Sigmoid colon (tissue), 7 donors: ENCODE measurements around the gene DEDD. TPM values are rescaled to one million over a fixed set of nuclear protein-coding genes. Genes with fewer than 3 reads are reported as not detected.

ENCODE experiments used
- DNase-seq: peaks from one replicate; pipeline ENCODE4 v3.0.0-alpha.2; 2019
- H3K27ac ChIP-seq, 4 donors: fragments of 200-600 bp; sonication (generic); one replicate each; pipeline ENCODE4 v1.5.1; 2016 to 2019; ENCODE audit warnings: mild to moderate bottlenecking in 1 of 4
- H3K27me3 ChIP-seq, 3 donors: fragments of 200-600 bp; sonication (generic); one replicate each; pipeline ENCODE4 v1.5.1; 2019; ENCODE audit warnings: mild to moderate bottlenecking in 1 of 3
- H3K36me3 ChIP-seq, 4 donors: fragments of 200-600 bp; sonication (generic); one replicate each; pipeline ENCODE4 v1.5.1; 2016 to 2019
- H3K4me1 ChIP-seq, 4 donors: fragments of 200-600 bp; sonication (generic); one replicate each; pipeline ENCODE4 v1.5.1; 2017 to 2019
- H3K4me3 ChIP-seq, 4 donors: fragments of 200-600 bp; sonication (generic); one replicate each; pipeline ENCODE4 v1.5.1; 2017 to 2019; ENCODE audit warnings: mild to moderate bottlenecking in 2 of 4, moderate library complexity in 1 of 4
- H3K9me3 ChIP-seq, 4 donors: fragments of 200-600 bp in 3 of 4; sonication (generic) in 3 of 4; one replicate each; pipeline versions ENCODE4 v1.5.1 to v1.6.1; 2013 to 2019
- EP300 ChIP-seq, 4 donors: sonication (generic); formaldehyde crosslinking; IDR thresholded peaks; one replicate each; pipeline ENCODE4 v1.6.1; 2017; ENCODE audit warnings: antibody characterized with exemption in 4 of 4
- POLR2A ChIP-seq, 2 donors: fragments of 450-650 bp; IDR thresholded peaks; one replicate each; pipeline ENCODE4 v1.6.1; 2016; ENCODE audit warnings: antibody characterized with exemption in 2 of 2, mild to moderate bottlenecking in 2 of 2, moderate library complexity in 2 of 2
- POLR2AphosphoS5 ChIP-seq, 4 donors: sonication (generic); formaldehyde crosslinking; IDR thresholded peaks; one replicate each; pipeline ENCODE4 v1.6.1; 2017; ENCODE audit warnings: antibody characterized with exemption in 4 of 4
- WGBS, 2 donors: extraction: QIAGEN DNeasy Blood & Tissue Kit; methylation state at CpG; one replicate each; pipeline ENCODE4 v1.1.7; 2013; 5-methylcytosine and 5-hydroxymethylcytosine counted together
- intact Hi-C: fragments of 100-400 bp; cut with DNase I; formaldehyde crosslinking; loops from one replicate; pipeline ENCODE4 v1.15.1; 2023
- polyA plus RNA-seq, 3 donors: library from polyadenylated mRNA; stranded (reverse); fragments of 200-250 nt; gene quantifications; one replicate each; pipeline ENCODE4 v1.2.3, GENCODE V29; 2013
- total RNA-seq, 4 donors: library from RNA; depleted of rRNA; stranded (reverse); fragments of >200 nt; gene quantifications; one replicate each; pipeline ENCODE4 v1.1.0, GENCODE V29; 2016
- TF ChIP-seq, protein P1 (sequence below), 4 experiments: fragments of 450-650 bp in 3 of 4; fragments of 200-600 bp in 1 of 4; IDR thresholded peaks; one replicate each; pipeline ENCODE4 v1.5.1; 2016 to 2019; ENCODE audit warnings: antibody characterized with exemption in 4 of 4, mild to moderate bottlenecking in 3 of 4, moderate library complexity in 2 of 4
- donor health status: healthy with polysubstance abuse.
- donor health status: Bipolar disorder and iron deficiency.
- donor health status: healthy.

The DEDD gene
- total and polyA plus RNA-seq, 7 donors, result 24.0 to 34.2 (median 30.5) TPM

DNA sequence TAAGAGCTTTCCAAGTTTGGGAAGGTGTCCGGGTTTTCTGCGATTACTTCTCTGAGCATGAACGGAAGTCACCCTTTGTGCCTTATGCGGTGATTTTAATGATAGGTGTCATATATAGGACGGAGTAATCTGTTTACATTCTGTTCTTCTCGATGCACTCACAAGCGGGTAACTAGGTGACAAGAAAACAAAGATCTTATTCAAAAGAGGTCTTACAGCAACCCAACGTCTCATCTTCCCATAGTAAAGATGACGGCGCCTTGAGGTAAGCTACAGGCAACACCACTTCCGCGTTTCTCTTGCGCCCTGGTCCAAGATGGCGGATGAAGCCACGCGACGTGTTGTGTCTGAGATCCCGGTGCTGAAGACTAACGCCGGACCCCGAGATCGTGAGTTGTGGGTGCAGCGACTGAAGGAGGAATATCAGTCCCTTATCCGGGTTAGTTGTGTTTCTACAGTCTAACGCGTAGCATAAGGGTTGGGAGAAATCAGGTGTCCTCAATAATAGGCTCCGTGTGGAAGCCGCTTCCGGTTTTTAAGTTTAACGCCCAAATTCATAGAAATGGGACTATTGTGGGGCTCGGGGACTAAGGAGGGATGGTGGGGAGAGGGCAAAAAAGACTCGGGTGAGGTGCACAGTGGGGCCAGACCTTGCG is 21.3 kb upstream of the DEDD start, which contains the start of gene UFC1:
TSS of gene UFC1 (plus strand) at position 297 of the 656 bp plus-strand sequence. CDS start at position 317, 20 bp downstream.
- Histone ChIP-seq H3K27me3 (no peaks in the 10 kb centered on the region), H3K9me3 (no peaks in the 10 kb centered on the region), H3K27ac (peak within 1 kb of the TSS; percentile 83 to 93 (median 90)), H3K4me1 (peaks cover 0 to 18% (median 14%) of the 10 kb centered on the region in 4 donors), H3K4me3 (peak within 1 kb of the TSS; percentile 58 to 77 (median 76)), H3K36me3 (peaks cover 0 to 18% (median 0%) of the 10 kb centered on the region in 4 donors)
- TF ChIP-seq, protein P1, sequence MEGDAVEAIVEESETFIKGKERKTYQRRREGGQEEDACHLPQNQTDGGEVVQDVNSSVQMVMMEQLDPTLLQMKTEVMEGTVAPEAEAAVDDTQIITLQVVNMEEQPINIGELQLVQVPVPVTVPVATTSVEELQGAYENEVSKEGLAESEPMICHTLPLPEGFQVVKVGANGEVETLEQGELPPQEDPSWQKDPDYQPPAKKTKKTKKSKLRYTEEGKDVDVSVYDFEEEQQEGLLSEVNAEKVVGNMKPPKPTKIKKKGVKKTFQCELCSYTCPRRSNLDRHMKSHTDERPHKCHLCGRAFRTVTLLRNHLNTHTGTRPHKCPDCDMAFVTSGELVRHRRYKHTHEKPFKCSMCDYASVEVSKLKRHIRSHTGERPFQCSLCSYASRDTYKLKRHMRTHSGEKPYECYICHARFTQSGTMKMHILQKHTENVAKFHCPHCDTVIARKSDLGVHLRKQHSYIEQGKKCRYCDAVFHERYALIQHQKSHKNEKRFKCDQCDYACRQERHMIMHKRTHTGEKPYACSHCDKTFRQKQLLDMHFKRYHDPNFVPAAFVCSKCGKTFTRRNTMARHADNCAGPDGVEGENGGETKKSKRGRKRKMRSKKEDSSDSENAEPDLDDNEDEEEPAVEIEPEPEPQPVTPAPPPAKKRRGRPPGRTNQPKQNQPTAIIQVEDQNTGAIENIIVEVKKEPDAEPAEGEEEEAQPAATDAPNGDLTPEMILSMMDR (IDR thresholded peaks at IDR 0.05), result no peak
- TF ChIP-seq POLR2AphosphoS5 (IDR thresholded peaks at IDR 0.05) (peak; percentile 25 to 61 (median 46)), POLR2A (IDR thresholded peaks at IDR 0.05) (no peak), EP300 (IDR thresholded peaks at IDR 0.05) (no peak)
- intact Hi-C loops, result no loop called here
- 0 to 1% methylated on average over 33 of the region's 33 CpGs for WGBS, 2 donors
- peak; percentile 88 for DNase-seq

DNA sequence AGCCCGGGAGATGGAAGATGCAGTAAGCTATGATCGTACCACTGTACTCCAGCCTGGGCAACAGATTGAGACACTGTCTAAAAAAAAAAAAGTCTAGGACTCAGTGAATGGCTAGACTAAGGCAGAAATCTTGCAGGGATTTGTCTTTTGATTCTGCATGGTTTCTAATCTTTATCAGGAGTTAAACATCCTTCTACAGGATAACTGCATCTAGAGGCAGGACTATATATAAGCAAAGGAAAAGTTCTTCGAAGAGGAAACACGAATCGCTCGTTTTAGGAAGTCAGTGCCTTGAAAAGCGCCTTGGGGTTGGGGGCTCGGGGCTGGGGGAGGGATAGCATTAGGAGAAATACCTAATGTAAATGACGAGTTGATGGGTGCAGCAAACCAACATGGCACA is 20.7 kb upstream of the DEDD start:
- intact Hi-C loops, result no loop called here
- H3K4me1 ChIP-seq, result peaks cover 0 to 14% (median 11%) of the 10 kb centered on the region in 4 donors
- DNase-seq, result no peak
- H3K36me3 ChIP-seq, result peaks cover 0 to 15% (median 0%) of the 10 kb centered on the region in 4 donors
- TF ChIP-seq EP300 (IDR thresholded peaks at IDR 0.05) (no peak), POLR2AphosphoS5 (IDR thresholded peaks at IDR 0.05) (no peak), POLR2A (IDR thresholded peaks at IDR 0.05) (no peak)
- TF ChIP-seq, protein P1 (IDR thresholded peaks at IDR 0.05), result no peak
- no peaks in the 10 kb centered on the region for H3K9me3 ChIP-seq
- peak overlapping the region; percentile 58 to 77 (median 76) for H3K4me3 ChIP-seq
- H3K27ac ChIP-seq, result peak overlapping the region; percentile 83 to 93 (median 90)
- WGBS, 2 donors, result 20 to 24% methylated on average over 9 of the region's 9 CpGs
- no peaks in the 10 kb centered on the region for H3K27me3 ChIP-seq

GRCh38 chr1:161145832-161146231 is 13.4 kb upstream of the DEDD start:
- intact Hi-C loops, result no loop called here
- WGBS, 2 donors, result 80 to 90% methylated on average over 3 of the region's 3 CpGs
- DNase-seq, result no peak

GRCh38 chr1:161140755-161141400 is 8.4 kb upstream of the DEDD start:
- 94 to 96% methylated on average over 29 of the region's 29 CpGs for WGBS, 2 donors
- intact Hi-C loops, result no loop called here
- Histone ChIP-seq H3K4me1 (peaks cover 0 to 10% (median 0%) of the 10 kb centered on the region in 4 donors), H3K27me3 (no peaks in the 10 kb centered on the region), H3K27ac (no peak overlapping the region), H3K4me3 (no peak overlapping the region), H3K9me3 (no peaks in the 10 kb centered on the region), H3K36me3 (no peaks in the 10 kb centered on the region)
- no peak for TF ChIP-seq EP300 (IDR thresholded peaks at IDR 0.05)
- DNase-seq, result no peak

More at GRCh38 chr1:161145832-161146231, 13.4 kb upstream of the DEDD start:
- TF ChIP-seq POLR2A (IDR thresholded peaks at IDR 0.05) (no peak), EP300 (IDR thresholded peaks at IDR 0.05) (no peak), POLR2AphosphoS5 (IDR thresholded peaks at IDR 0.05) (no peak)
- TF ChIP-seq, protein P1 (IDR thresholded peaks at IDR 0.05), result no peak
- Histone ChIP-seq H3K4me1 (no peaks in the 10 kb centered on the region), H3K36me3 (no peaks in the 10 kb centered on the region), H3K9me3 (no peaks in the 10 kb centered on the region), H3K4me3 (no peak overlapping the region), H3K27me3 (no peaks in the 10 kb centered on the region), H3K27ac (no peak overlapping the region)

GRCh38 chr1:161139766-161140165 is 7.3 kb upstream of the DEDD start:
- no peak for DNase-seq
- WGBS, 2 donors, result 53 to 63% methylated on average over 1 of the region's 1 CpG
- Histone ChIP-seq H3K4me3 (no peak overlapping the region), H3K27me3 (no peaks in the 10 kb centered on the region), H3K36me3 (no peaks in the 10 kb centered on the region), H3K9me3 (no peaks in the 10 kb centered on the region), H3K27ac (no peak overlapping the region), H3K4me1 (peaks cover 0 to 10% (median 0%) of the 10 kb centered on the region in 4 donors)
- intact Hi-C loops, result no loop called here
- TF ChIP-seq, protein P1 (IDR thresholded peaks at IDR 0.05), result peak in 2 of 4 experiments; percentile 7 to 30
- TF ChIP-seq EP300 (IDR thresholded peaks at IDR 0.05) (no peak), POLR2A (IDR thresholded peaks at IDR 0.05) (no peak), POLR2AphosphoS5 (IDR thresholded peaks at IDR 0.05) (no peak)
